OCI-M1 (cell line): ENCODE results near the gene STING1.
"Not testable (repeated sequence)": the region's sequence is repeated elsewhere in the genome, so short reads cannot be mapped to it uniquely, and the experiment has no call there.

ENCODE experiments used
- DNase-seq: peaks from one replicate; lab custom pipeline; 2025; lab: John Stamatoyannopoulos, UW

The STING1 gene

GRCh38 chr5:139462586-139463276 is 19.8 kb downstream of the STING1 start, which contains the start of gene ECSCR:
Gene ECSCR, minus strand, starts transcription at chr5:139462743. Its CDS starts 73 bp downstream, at chr5:139462670.
- no peak for DNase-seq

- DNase-seq: no peak
Measured at GRCh38 chr5:139461698-139462097, 20.9 kb downstream of the STING1 start.

DNA sequence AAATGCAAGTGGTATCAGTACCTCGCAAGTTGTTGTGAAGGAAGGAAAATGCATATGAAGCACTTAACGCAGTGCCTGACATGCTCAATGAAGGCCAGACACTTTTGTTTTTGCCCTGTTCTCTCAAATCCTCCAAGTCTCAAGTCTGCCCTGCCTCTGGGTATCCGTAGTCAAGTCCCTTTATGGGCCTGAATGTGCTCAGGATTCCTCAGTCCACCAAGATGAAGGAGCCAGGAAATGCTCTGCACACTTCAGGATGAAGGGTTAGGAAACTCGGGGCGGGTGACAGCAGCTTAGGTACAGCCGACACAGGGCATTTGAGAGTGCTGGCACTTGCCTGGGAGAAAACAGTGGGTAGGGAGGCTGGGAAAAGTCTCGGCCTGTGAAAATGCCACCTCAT is 21.4 kb downstream of the STING1 start:
- DNase-seq: no peak

DNA sequence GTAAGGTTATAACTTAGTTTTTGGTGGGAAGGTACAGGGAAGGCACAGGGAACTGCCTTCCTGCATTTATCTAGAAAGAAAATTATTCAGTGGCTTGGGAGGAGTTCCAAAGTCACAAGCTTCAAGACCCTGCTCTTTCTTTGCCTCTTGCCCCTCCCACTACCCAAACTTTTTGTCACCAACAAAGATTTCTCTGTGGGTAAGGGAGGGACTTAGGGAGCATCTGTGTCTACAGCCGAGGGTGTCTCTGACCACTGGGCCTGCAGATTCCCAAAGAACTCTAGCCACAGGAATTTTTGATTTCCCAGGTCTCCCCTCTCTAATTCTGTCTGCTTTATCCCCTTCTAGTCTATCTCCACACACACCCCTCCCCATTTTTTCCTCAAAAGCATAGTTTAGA is 22.1 kb downstream of the STING1 start:
- no peak for DNase-seq

DNA sequence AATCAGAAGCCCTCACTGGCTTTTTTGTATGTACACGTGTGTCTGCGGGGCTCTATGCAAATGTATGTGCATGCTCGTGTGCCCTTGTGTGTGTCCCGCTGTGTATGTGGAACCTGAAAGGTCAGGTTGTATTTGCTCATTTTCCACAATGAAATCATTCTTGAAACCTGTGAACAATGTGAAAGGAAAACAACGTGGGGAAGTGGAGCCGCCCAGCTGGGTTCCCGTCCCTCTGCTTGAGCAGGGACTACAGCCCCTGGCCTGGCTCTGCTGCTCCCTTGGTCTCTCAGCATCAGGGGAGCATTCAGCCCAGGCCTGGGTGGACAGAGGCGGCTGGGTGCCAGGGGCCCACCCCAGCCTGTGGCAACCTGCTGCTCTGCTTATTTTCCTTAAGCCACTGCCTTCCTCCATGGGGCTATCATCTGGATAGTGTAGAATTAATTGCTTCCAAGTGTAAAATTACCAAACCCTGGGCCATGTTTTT is 23.1 kb downstream of the STING1 start:
- no peak for DNase-seq

- DNase-seq: no peak
Measured at GRCh38 chr5:139458580-139459407, 23.8 kb downstream of the STING1 start.

GRCh38 chr5:139457653-139458306 is 24.8 kb downstream of the STING1 start:
- DNase-seq: no peak

DNA sequence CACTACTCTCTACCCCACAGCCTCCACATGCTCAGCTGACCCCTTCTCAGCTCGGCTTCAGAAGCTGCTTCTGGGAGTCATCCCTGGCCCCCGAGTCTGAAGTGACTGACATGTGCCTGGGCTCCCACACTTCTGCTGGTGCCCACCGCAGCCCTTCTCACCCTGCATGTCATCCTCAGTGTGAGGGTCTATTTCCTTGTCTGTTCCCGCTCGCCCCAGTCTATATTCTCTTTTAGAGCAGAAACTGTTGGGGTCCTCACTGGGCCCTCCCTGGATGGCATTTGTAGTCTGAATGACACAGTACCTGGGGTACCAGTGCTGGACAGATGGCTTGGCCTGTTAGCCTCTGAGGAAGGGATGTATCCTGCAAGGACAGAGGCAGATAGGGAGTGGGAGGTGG is 25.3 kb downstream of the STING1 start:
- no peak for DNase-seq

GRCh38 chr5:139456776-139457175 is 25.8 kb downstream of the STING1 start:
- DNase-seq: no peak

DNA sequence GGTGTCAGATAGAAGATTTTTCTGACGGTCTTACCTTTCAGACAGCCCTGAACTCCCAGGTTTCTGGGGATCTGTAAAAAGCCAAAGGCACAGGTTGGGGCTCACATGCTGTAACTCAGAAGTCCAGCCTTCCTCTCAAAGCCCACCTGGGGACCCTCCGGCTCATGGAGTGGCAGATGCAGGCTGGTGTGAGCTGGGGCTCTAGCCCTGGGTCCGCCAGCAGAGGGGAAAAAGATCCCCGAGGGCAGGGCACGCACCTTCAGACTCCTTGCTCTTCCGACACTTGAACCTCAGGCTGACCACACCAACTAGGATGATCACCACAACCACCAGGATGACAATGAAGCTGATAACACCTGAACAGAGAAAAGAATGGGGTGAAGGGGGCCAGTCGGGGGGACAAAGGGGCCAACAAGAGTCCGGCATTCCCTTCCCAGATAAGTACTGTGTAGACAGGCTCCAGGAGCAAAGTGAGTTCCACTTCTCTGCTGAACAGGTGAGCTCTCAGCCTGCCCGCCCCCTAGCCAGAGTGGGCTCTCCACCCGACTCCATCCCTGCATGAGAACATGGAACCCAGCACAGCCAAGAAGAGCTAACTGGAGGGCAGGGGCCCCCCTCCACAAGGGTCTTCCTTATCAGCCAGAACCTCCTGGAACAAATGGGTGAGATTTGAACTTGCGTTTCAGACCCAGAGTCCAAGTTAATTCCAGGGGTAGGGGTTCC is 27.8 kb downstream of the STING1 start:
- no peak for DNase-seq

GRCh38 chr5:139453683-139454567 is 28.6 kb downstream of the STING1 start:
- DNase-seq: no peak

- no peak for DNase-seq
Measured at GRCh38 chr5:139451878-139452660, 30.5 kb downstream of the STING1 start.

- no peak for DNase-seq
Measured at GRCh38 chr5:139451176-139451575, 31.4 kb downstream of the STING1 start.

GRCh38 chr5:139446956-139447779 is 35.4 kb downstream of the STING1 start:
- DNase-seq: peak; percentile 78

GRCh38 chr5:139445325-139446170 is 37.0 kb downstream of the STING1 start:
- no peak for DNase-seq

- no peak for DNase-seq
Measured at GRCh38 chr5:139443831-139444453, 38.6 kb downstream of the STING1 start.

- DNase-seq: not testable (repeated sequence)
Measured at GRCh38 chr5:139440416-139440815, 42.1 kb downstream of the STING1 start.
